GM12878 (cell line): ENCODE data around the gene MEOX1. TPM values are rescaled to one million over a fixed set of nuclear protein-coding genes. Genes with fewer than 3 reads are reported as not detected.

Source experiments
- ATAC-seq: fragments of 200-7000 bp; cut with Tn5 transposase; 3 replicates; pipeline ENCODE4 v1.9.1; 2020; ENCODE audit warnings: mild to moderate bottlenecking, moderate library complexity
- BruUV-seq: library from RNA; stranded (reverse); fragments of 400-500 nt; replicated peaks from 2 replicates; lab custom pipeline; 2021; lab: Mats Ljungman, UMichigan
- CTCF ChIA-PET: fragments of 300-600 bp; sonication (Branson Sonifier 250); formaldehyde crosslinking; extraction: SDS; loops from one replicate; lab custom pipeline; 2021; ENCODE audit warnings: inconsistent platforms; lab: Yijun Ruan, JAX
- POLR2A ChIA-PET: fragments of 350-600 bp; formaldehyde crosslinking; extraction: SDS; loops from one replicate; lab custom pipeline; 2021; ENCODE audit warnings: inconsistent platforms; lab: Charles Lee
- RAD21 ChIA-PET: fragments of 300-600 bp; sonication (Branson Sonifier 250); formaldehyde crosslinking; loops from one replicate; lab custom pipeline; 2023; ENCODE audit warnings: antibody characterized with exemption; ENCODE audit not compliant: unreplicated experiment; lab: Charles Lee
- SMC1A ChIA-PET: fragments of 300-600 bp; sonication (Branson Sonifier 250); formaldehyde crosslinking; loops from one replicate; lab custom pipeline; 2023; ENCODE audit not compliant: unreplicated experiment, uncharacterized antibody; lab: Charles Lee
- DNase-seq: peaks from one replicate; pipeline ENCODE4 v3.0.0-alpha.2; 2011; ENCODE audit warnings: low read depth, low spot score
- FAIRE-seq: peaks from 3 replicates; lab custom pipeline; 2011; peaks lifted over from hg19 to GRCh38; lab: Jason Lieb, UNC
- H2AFZ ChIP-seq: 2 replicates; pipeline ENCODE4 v1.6.0; 2011; ENCODE audit warnings: low read depth, low read length, control low read depth; ENCODE audit not compliant: control insufficient read depth
- H3K27ac ChIP-seq: 2 replicates; pipeline ENCODE4 v1.5.1; 2011; ENCODE audit warnings: control low read depth; ENCODE audit not compliant: control insufficient read depth, insufficient read depth
- H3K27me3 ChIP-seq, 2 experiments: replicated peaks in 1 of 2; 2 replicates each; pipeline versions ENCODE4 v1.6.0 to v1.6.1; 2011; ENCODE audit warnings: low read length in 1 of 2; ENCODE audit not compliant: control insufficient read depth in 2 of 2, insufficient read depth in 2 of 2
- H3K36me3 ChIP-seq, 2 experiments: 2 replicates each; pipeline ENCODE4 v1.5.1; 2011; ENCODE audit warnings: low read length in 1 of 2; ENCODE audit not compliant: control insufficient read depth in 2 of 2, insufficient read depth in 2 of 2
- H3K4me1 ChIP-seq: 2 replicates; pipeline ENCODE4 v1.6.1; 2011; ENCODE audit warnings: mild to moderate bottlenecking, low read length, moderate library complexity, mixed read lengths; ENCODE audit not compliant: control insufficient read depth, insufficient read depth
- H3K4me2 ChIP-seq: 2 replicates; pipeline ENCODE4 v1.6.0; 2011; ENCODE audit warnings: control low read depth; ENCODE audit not compliant: control insufficient read depth, insufficient read depth
- H3K4me3 ChIP-seq: fragments of 200-600 bp; sonication (generic); 2 replicates; pipeline ENCODE4 v1.5.1; 2016
- H3K79me2 ChIP-seq: 2 replicates; pipeline ENCODE4 v1.6.0; 2011; ENCODE audit warnings: low read length; ENCODE audit not compliant: control insufficient read depth, insufficient read depth
- H3K9ac ChIP-seq: 2 replicates; pipeline ENCODE4 v1.8.0; 2011; ENCODE audit warnings: low read length, control low read depth, mixed read lengths; ENCODE audit not compliant: control insufficient read depth, insufficient read depth
- H3K9me3 ChIP-seq: replicated peaks from 3 replicates; pipeline ENCODE4 v1.5.1; 2011; ENCODE audit warnings: mild to moderate bottlenecking, low read length; ENCODE audit not compliant: control insufficient read depth, insufficient read depth
- H4K20me1 ChIP-seq: 2 replicates; pipeline ENCODE4 v1.6.0; 2011; ENCODE audit not compliant: control insufficient read depth, insufficient read depth
- ESRRA ChIP-seq: IDR thresholded peaks from 2 replicates; pipeline ENCODE4 v1.6.1; 2012; ENCODE audit warnings: mild to moderate bottlenecking, low read length, improper control_type of control experiment
- ETV6 ChIP-seq, 2 experiments: fragments of 450-650 bp in 1 of 2; IDR thresholded peaks in 1 of 2; conservative IDR thresholded peaks in 1 of 2; 2 replicates each; pipeline ENCODE4 v1.6.1; 2014; ENCODE audit warnings: antibody characterized with exemption in 1 of 2, borderline replicate concordance in 1 of 2, low read depth in 1 of 2, mild to moderate bottlenecking in 1 of 2, moderate library complexity in 1 of 2
- GABPA ChIP-seq: IDR thresholded peaks from 2 replicates; pipeline ENCODE4 v1.6.1; 2014; ENCODE audit warnings: antibody characterized with exemption, low read depth, mild to moderate bottlenecking, inconsistent platforms
- HDAC2 ChIP-seq: fragments of 200-600 bp; sonication (generic); IDR thresholded peaks from 2 replicates; pipeline ENCODE4 v1.6.1; 2017
- KDM1A ChIP-seq: fragments of 200-600 bp; sonication (generic); IDR thresholded peaks from 2 replicates; pipeline ENCODE4 v1.6.1; 2016; ENCODE audit warnings: borderline replicate concordance
- MYB ChIP-seq: fragments of 150-350 bp; IDR thresholded peaks from 2 replicates; pipeline ENCODE4 v1.6.1; 2014; ENCODE audit warnings: mild to moderate bottlenecking, low read depth, low read length, borderline replicate concordance
- NFIC ChIP-seq: IDR thresholded peaks from 2 replicates; pipeline ENCODE4 v1.6.1; 2012; ENCODE audit warnings: low read depth, mild to moderate bottlenecking, inconsistent platforms, low read length, moderate library complexity
- NR2C2 ChIP-seq: IDR thresholded peaks from 2 replicates; pipeline ENCODE4 v1.6.1; 2011; ENCODE audit warnings: borderline replicate concordance, low read depth; ENCODE audit not compliant: control insufficient read depth, insufficient read length
- NRF1 ChIP-seq: conservative IDR thresholded peaks from 2 replicates; pipeline ENCODE4 v1.6.1; 2011; ENCODE audit warnings: mild to moderate bottlenecking, low read depth, low read length, improper control_type of control experiment
- PRDM15 ChIP-seq: fragments of 450-650 bp; formaldehyde crosslinking; IDR thresholded peaks from 2 replicates; pipeline ENCODE4 v1.4.0; 2020; ENCODE audit warnings: mild to moderate bottlenecking, moderate library complexity
- RAD21 ChIP-seq: IDR thresholded peaks from 2 replicates; pipeline ENCODE4 v1.6.1; 2011; ENCODE audit warnings: mild to moderate bottlenecking, low read depth, low read length, moderate library complexity; ENCODE audit not compliant: insufficient read depth
- USF1 ChIP-seq: IDR thresholded peaks from 2 replicates; pipeline ENCODE4 v1.6.1; 2011; ENCODE audit warnings: borderline replicate concordance, low read depth, mild to moderate bottlenecking, moderate library complexity, mixed read lengths, low read length; ENCODE audit not compliant: insufficient read depth; ENCODE audit errors: extremely low read length
- ZNF217 ChIP-seq: fragments of 450-650 bp; IDR thresholded peaks from 2 replicates; pipeline ENCODE4 v1.6.1; 2017; ENCODE audit warnings: antibody characterized with exemption, mild to moderate bottlenecking
- WGBS: methylation state at CpG from one replicate; pipeline ENCODE4 v1.1.6; 2016; ENCODE audit warnings: low lambda C conversion rate; ENCODE audit not compliant: insufficient replicate concordance, insufficient coverage; ENCODE audit errors: missing lambda C conversion rate; 5-methylcytosine and 5-hydroxymethylcytosine counted together
- in situ Hi-C: fragments of 300-500 bp; cut with MboI; formaldehyde crosslinking; loops from 9 replicates; pipeline ENCODE4 v1.14.3; 2018; ENCODE audit warnings: mixed read lengths
- intact Hi-C: fragments of 100-400 bp; cut with micrococcal nuclease; formaldehyde crosslinking; loops from one replicate; pipeline ENCODE4 v1.14.2; 2022; ENCODE audit not compliant: unreplicated experiment
- polyA plus RNA-seq, 11 experiments: library from polyadenylated mRNA; depleted of rRNA in 4 of 11; unstranded in 6 of 11; stranded (reverse) in 5 of 11; fragments of >200 nt; fragmentation: Nextera tagmentation in 4 of 11; fragmentation: Illumina TruSeq in 1 of 11; extraction: Ambion mirVana in 4 of 11; extraction: Trizol in 1 of 11; gene quantifications; 1 replicate in 1 of 11; 2 replicates in 10 of 11; pipeline versions ENCODE4 v1.2.1 to v1.2.3, GENCODE V29; 2011 to 2016; ENCODE audit warnings: inconsistent platforms in 2 of 11, missing spikeins in 2 of 11, low read depth in 1 of 11
- total RNA-seq, 4 experiments: library from RNA; depleted of rRNA in 3 of 4; stranded (reverse); fragments of >200 nt in 3 of 4; fragmentation: Illumina TruSeq in 1 of 4; extraction: Trizol in 1 of 4; gene quantifications; 2 replicates each; pipeline versions ENCODE4 v1.2.1 to v1.2.3, GENCODE V29; 2013 to 2021
- TF ChIP-seq, protein P1 (sequence below): IDR thresholded peaks from 2 replicates; pipeline ENCODE4 v1.6.1; 2012; ENCODE audit warnings: low read depth, low read length, improper control_type of control experiment
- TF ChIP-seq, protein P2 (sequence below): IDR thresholded peaks from 2 replicates; pipeline ENCODE4 v1.6.1; 2011; ENCODE audit warnings: borderline replicate concordance, low read depth, mild to moderate bottlenecking, moderate library complexity, low read length; ENCODE audit not compliant: insufficient read depth, poor library complexity, severe bottlenecking

MEOX1 gene
- total and polyA plus RNA-seq, 10 of the 15 experiments (the other 5 are each of a cell fraction or from before 2014, with no cell fraction given), result 0.19 to 9.4 (median 0.46) TPM

GRCh38 chr17:43707184-43707583 lies 45.5 kb upstream of the MEOX1 start:
- Histone ChIP-seq H3K9ac (no peak overlapping the region), H3K79me2 (no peaks in the 10 kb centered on the region), H3K27ac (no peak overlapping the region), H2AFZ (no peak overlapping the region), H3K4me1 (no peaks in the 10 kb centered on the region), H3K27me3 (no peaks in the 10 kb centered on the region), H3K9me3 (no peaks in the 10 kb centered on the region; the same call in 2 of the 3 replicates), H3K36me3 (no peaks in the 10 kb centered on the region), H4K20me1 (no peaks in the 10 kb centered on the region), H3K4me3 (no peak overlapping the region), H3K4me2 (no peak overlapping the region)
- ChIA-PET CTCF (interaction anchor here (0.9 to 2.8 kb wide), 3 partner anchors 13 to 59 kb away, joined by 5 to 13 read pairs (median 5); no protein-coding TSS in a partner anchor), SMC1A (no interaction called here), RAD21 (interaction anchor here (0.8 kb wide), 1 partner anchor 11 kb away, joined by 3 read pairs; no protein-coding TSS in a partner anchor), POLR2A (interaction anchor here (0.6 kb wide), 1 partner anchor 42 kb away, joined by 4 read pairs; no protein-coding TSS in a partner anchor)
- 37% methylated on average over 5 of the region's 5 CpGs for WGBS
- in situ Hi-C loops, result no loop called here
- no TSS peak for BruUV-seq
- ATAC-seq (no peak), FAIRE-seq (no peak), DNase-seq (no peak)
- intact Hi-C loops, result no loop called here
- no peak for TF ChIP-seq GABPA
- TF ChIP-seq, protein P1, sequence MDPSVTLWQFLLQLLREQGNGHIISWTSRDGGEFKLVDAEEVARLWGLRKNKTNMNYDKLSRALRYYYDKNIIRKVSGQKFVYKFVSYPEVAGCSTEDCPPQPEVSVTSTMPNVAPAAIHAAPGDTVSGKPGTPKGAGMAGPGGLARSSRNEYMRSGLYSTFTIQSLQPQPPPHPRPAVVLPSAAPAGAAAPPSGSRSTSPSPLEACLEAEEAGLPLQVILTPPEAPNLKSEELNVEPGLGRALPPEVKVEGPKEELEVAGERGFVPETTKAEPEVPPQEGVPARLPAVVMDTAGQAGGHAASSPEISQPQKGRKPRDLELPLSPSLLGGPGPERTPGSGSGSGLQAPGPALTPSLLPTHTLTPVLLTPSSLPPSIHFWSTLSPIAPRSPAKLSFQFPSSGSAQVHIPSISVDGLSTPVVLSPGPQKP, result no peak
- TF ChIP-seq PRDM15, result no peak
- TF ChIP-seq, protein P2, sequence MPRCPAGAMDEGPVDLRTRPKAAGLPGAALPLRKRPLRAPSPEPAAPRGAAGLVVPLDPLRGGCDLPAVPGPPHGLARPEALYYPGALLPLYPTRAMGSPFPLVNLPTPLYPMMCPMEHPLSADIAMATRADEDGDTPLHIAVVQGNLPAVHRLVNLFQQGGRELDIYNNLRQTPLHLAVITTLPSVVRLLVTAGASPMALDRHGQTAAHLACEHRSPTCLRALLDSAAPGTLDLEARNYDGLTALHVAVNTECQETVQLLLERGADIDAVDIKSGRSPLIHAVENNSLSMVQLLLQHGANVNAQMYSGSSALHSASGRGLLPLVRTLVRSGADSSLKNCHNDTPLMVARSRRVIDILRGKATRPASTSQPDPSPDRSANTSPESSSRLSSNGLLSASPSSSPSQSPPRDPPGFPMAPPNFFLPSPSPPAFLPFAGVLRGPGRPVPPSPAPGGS, result no peak
- no peak for TF ChIP-seq ESRRA
- TF ChIP-seq RAD21, result no peak
- TF ChIP-seq ETV6 (conservative IDR thresholded peaks at IDR 0.05 in 1 of 2, IDR thresholded peaks at IDR 0.05 in 1 of 2; ENCODE audit: borderline replicate concordance in 1 of 2, low read depth in 1 of 2), result no peak
- TF ChIP-seq NRF1, result no peak
- TF ChIP-seq USF1, result no peak
- no peak for TF ChIP-seq ZNF217
- no peak for TF ChIP-seq NR2C2
- no peak for TF ChIP-seq KDM1A
- TF ChIP-seq MYB, result no peak
- no peak for TF ChIP-seq NFIC
- TF ChIP-seq HDAC2, result no peak
